Measurements from ENCODE around the gene ZNF467.
A peak's percentile ranks its signal among the peaks of the same experiment; 100 is the strongest.

Gene ZNF467

GRCh38 chr7:149783386-149784250 is 10.2 kb upstream of the ZNF467 start:
- no peak for DNase-seq

GRCh38 chr7:149782682-149783345 is 9.4 kb upstream of the ZNF467 start:
- DNase-seq, result no peak

GRCh38 chr7:149781921-149782320 is 8.5 kb upstream of the ZNF467 start:
- DNase-seq, result no peak

DNA sequence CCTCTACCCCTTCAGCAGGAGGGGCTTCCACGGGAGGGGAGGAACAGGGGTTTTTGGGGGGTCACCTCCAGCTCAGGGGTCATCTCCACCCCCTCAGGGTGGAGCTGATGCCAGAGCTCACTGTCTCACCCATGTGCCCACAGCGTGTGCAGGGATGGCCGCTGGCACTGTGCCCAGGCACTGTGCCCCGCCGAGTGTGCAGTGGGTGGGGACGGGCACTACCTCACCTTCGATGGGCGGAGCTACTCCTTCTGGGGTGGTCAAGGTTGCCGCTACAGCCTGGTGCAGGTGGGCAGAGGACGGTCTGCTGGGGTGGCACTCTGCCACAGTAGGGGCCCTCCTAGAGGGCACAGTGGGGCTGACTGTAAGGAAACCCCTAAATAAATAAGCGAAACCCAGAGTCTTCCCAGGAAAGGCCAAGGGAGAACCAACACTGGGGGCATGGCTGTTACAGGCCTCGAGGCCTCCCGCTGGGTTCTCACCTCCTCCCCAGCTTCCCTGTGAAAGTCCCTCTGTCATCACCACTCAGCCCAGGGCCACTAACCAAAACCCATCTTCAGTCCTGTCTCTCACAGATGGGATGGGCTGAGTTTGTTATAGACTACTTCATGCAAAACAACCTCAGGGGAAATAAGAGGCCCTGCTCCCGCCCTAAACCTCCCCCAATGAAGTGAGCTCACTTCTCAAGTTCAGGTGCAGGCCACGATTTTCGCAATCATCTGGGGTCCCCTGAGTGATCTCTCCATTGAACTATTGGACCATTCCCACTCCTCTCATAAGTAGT is 7.4 kb upstream of the ZNF467 start:
- DNase-seq, result no peak

GRCh38 chr7:149780056-149780455 is 6.7 kb upstream of the ZNF467 start:
- DNase-seq, result no peak

DNA sequence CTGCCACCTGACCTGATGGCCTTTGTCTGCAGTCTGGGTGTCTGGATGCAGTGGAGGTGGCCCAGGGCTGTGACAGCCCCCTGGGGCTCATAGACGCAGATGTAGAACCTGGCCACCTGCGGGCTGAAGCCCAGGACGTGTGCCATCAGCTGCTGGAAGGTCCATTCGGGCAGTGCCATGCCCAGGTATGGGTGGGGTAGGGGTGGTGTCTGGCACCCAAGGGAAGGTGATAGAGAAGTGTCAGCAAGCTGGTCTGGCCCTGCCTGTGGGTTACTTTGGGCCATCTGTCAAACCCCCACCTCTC is 6.1 kb upstream of the ZNF467 start:
- DNase-seq, result no peak

DNA sequence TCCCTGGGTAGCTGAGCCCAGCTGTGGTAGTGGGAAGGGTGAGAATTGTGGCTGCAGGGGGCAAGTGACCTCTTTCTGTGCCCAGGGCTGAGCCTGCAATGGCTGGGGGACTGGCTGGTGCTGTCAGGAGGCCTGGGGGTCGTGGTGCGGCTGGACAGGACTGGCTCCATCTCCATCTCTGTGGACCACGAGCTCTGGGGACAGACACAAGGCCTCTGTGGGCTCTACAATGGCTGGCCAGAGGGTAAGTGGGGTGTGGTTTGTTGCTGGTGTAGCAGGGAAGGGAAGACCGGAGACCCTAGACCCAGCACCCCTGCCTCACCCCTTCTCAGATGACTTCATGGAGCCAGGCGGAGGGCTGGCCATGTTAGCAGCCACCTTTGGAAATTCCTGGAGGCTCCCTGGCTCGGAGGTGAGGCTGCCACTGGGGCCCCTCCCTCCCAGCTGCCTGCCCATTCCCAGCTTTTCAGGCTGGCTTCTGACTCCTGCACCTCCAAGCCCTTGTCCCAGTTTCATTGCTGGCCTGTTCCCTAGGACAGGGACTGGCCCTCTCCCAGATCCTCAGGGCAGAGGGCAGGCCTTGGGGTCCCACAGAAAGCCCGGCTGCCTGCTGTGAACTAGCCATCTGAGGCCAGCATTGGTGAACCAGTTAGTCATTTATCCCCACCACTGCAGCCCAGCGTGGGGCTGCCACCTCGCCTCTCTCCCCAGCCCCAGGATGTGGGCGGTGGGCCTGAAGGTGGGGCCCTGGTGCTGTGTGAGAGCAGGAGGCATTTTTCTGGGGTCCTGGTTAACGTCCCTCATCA is 5.5 kb upstream of the ZNF467 start:
- no peak for DNase-seq

DNA sequence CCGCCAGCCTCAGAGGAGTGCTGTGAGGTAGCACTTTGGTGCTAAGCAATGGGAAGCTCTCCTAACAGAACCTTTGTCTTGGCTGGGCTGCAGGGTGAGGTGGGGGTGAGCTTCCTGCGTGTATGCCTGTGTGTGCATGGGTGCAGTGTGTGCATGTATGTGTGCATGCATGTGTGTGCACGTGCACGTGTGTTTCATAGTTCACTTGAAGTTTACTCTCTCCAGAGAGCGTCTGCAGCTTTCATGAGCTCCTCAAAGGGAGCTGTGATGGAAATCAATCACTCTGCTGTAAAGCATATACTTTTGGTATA is 4.9 kb upstream of the ZNF467 start:
- DNase-seq, result no peak

DNA sequence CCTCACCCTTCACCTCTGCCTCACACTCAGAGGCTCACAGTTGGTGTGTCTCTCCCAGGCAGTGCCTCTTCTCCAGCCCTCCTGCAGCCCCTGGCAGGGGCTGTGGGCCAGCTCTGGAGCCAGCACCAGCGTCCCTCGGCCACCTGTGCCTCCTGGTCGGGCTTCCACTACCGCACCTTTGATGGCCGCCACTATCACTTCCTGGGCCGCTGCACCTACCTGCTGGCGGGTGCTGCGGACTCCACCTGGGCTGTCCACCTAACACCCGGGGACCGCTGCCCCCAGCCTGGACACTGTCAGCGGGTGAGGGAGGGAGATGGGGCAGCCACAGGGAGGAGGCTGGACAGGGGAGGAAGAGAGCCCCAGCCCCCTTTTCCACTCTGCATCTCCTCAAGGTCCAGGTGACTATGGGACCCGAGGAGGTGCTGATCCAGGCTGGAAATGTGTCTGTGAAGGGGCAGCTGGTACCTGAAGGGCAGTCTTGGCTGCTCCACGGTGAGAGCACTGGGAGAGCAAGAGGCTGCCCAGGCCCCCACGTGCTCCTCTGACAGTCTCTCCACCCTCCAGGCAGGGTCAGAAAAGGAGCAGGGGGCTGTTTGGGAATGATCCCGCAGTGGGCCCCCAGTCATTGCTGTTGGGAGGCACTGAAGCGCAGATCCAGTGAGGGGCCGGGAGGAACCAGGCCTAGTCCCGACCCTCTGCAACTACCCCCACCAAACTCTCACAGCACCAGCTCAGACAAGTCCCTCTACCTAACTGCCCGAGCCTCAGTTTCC is 4.4 kb upstream of the ZNF467 start:
- no peak for DNase-seq

DNA sequence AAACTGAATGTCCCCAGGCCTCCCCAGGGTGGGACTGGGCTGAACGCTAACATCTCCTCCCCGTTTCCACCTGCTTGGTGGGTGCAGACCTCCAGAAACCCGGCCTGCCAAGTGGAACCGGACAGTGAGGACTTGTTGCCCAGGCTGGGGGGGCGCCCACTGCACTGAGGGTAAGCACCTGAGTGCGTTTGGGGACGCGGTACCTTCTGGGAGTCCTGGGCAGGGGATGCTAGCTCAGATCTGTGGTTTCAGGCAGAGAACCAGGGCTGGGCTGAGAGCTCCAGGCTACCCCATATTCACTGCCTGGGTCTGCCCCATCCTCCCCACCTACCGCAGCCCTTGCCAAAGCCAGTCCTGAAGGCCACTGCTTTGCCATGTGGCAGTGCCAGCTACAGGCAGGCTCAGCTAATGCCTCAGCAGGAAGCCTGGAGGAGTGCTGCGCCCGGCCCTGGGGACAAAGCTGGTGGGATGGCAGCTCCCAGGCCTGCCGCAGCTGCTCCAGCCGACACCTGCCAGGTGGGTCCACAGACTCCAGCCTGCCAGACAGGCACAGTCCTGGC is 3.5 kb upstream of the ZNF467 start:
- no peak for DNase-seq

GRCh38 chr7:149776289-149776688 is 2.9 kb upstream of the ZNF467 start:
- DNase-seq, result no peak

DNA sequence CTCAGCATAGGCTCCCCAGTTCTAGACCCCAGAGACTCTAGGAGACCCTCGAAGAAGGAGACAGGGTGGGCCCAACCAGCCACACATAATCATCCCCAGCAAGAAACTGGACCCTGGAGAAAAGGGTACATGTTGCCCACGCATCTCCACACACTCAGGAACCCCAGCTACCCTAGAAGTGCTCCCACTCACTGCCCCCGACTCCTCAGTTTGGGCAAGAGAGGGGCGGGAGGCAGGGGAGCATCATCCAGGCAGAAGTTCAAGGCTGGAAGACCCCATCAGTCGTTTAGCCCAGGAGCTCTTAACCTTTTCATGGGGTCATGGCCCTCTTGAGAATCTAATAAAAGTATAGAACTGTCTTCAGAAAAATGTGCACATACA is 1.8 kb upstream of the ZNF467 start:
- DNase-seq, result no peak

GRCh38 chr7:149774237-149775175 is 1.1 kb upstream of the ZNF467 start:
- DNase-seq, result no peak

GRCh38 chr7:149772956-149773434 is 393 bp downstream of the ZNF467 start:
- peak; percentile 21 for DNase-seq

- DNase-seq, result no peak
Measured at GRCh38 chr7:149772241-149772955, 990 bp downstream of the ZNF467 start.

DNA sequence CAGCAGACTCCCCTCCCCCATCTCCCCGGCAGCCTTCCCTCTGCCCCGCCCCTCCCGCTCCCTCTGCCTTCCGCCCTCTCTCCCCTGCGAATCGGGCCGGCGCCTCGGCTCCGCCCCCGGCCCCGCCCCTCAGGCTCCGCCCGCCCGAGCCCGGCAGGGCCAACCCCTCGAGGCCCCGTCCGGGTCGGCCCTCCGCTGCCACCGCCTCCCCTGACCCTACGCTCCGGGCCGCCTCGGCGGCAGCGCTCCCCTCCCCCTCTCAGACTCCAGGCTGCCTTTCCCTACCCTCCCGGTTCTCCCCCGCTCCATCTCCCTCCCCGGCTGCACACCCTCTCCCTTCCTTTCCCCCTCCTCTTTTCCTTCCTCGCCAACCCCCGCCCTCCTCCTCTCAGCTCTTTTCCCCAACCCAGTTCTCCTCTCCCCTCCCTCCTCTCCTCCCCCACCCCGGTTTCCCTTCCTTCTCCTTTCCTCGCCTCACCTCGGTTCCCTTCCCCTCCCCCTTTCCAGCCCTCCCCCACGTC is 1.6 kb downstream of the ZNF467 start:
- peak; percentile 85 for DNase-seq

DNA sequence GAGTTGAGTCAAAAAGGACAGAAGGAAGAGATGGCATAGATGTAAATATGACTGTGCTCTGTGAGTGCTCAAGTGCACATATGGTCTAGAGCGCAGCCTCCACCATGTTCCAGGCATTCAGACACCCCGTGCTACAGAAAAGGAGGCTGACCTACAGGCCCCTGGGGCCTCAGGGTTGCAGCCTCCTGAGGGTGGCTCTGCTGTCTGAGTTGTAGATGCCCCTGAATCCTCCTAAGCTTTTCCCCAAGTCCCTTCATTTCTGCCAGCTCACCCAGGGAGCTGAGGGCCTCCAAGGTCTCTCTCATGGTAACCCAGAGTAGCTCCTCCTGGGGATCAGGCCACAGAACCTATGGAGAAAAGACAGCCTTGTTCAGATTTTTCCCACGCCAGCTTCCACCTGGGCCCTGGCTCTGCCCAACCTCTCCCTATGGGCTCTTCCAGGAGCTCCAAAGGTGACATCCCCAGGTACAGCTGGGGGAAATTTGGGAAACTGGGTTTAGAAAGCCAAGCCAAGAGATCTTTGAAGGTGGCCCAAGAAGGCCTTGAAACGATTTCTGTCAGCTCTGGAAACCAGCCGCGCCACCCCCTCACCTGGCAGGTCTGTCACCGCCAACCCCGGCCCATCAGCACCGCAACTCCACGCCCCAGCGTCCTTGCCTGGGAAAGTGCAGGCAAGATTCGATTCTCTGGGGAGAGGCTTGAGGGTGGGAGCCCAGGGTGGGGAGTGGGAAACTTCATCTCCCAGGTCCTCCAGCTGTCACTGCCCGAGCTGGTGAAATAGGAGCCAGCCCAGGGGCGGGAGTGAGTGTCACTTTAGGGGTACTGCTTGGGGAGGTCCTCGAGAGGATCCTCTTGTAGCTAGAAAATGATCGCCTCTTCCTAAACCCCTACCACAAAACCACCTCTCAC is 2.4 kb downstream of the ZNF467 start:
- DNase-seq, result no peak

- DNase-seq, result no peak
Measured at GRCh38 chr7:149769915-149770314, 3.5 kb downstream of the ZNF467 start.

DNA sequence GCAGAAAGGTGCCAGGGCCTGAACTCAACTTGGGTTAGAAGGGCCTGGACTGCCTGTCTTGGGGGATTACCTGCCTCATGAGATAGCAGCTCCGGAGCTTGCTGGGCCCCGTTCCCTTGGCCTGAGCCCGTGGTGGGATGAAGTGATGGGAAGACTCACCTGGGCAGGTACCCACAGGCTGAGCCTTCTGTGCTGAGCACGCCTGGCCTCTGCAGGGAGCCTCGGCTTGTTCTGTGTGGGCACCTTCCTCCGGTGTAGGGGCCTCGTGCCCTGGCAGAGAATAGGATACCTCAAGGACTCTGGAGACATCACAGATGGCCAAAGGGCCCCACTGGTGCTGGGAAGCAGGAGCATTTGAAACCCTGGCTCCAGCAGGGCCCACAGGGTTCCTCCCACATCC is 4.5 kb downstream of the ZNF467 start:
- no peak for DNase-seq
